Heart left ventricle (tissue), 16 donors: ENCODE data around the gene NFKB1. TPM values are rescaled to one million over a fixed set of nuclear protein-coding genes. Genes with fewer than 3 reads are reported as not detected.

Source experiments
- ATAC-seq, 4 donors: fragments of 200-7000 bp; cut with Tn5 transposase; one replicate each; pipeline ENCODE4 v1.9.1; 2020 to 2022; ENCODE audit warnings: moderate library complexity in 4 of 4, mild to moderate bottlenecking in 3 of 4, moderate number of reproducible peaks in 1 of 4
- DNase-seq, 5 donors: peaks; one replicate each; pipeline ENCODE4 v3.0.0-alpha.2; 2020
- H3K27ac ChIP-seq, 12 donors: fragments of 200-600 bp; sonication (generic) in 4 of 12; one replicate each; pipeline versions ENCODE4 v1.5.0 to v1.8.0; 2016 to 2022; ENCODE audit warnings: mild to moderate bottlenecking in 2 of 12
- H3K27me3 ChIP-seq, 9 donors: fragments of 200-600 bp; sonication (generic) in 2 of 9; one replicate each; pipeline versions ENCODE4 v1.5.1 to v1.8.0; 2016 to 2022; ENCODE audit warnings: mild to moderate bottlenecking in 3 of 9
- H3K36me3 ChIP-seq, 9 donors: fragments of 200-600 bp; sonication (generic) in 2 of 9; one replicate each; pipeline versions ENCODE4 v1.5.0 to v1.8.0; 2018 to 2022; ENCODE audit warnings: mild to moderate bottlenecking in 2 of 9
- H3K4me1 ChIP-seq, 12 donors: fragments of 200-600 bp; sonication (generic) in 4 of 12; one replicate each; pipeline versions ENCODE4 v1.5.0 to v1.8.0; 2016 to 2022; ENCODE audit warnings: mild to moderate bottlenecking in 3 of 12
- H3K4me3 ChIP-seq, 12 donors: fragments of 200-600 bp; sonication (generic) in 4 of 12; one replicate each; pipeline versions ENCODE4 v1.5.0 to v1.8.0; 2017 to 2022; ENCODE audit warnings: mild to moderate bottlenecking in 9 of 12, moderate library complexity in 4 of 12
- H3K9me3 ChIP-seq, 12 donors: fragments of 200-600 bp; sonication (generic) in 4 of 12; one replicate each; pipeline versions ENCODE4 v1.5.0 to v1.8.0; 2016 to 2022; ENCODE audit warnings: mild to moderate bottlenecking in 1 of 12
- POLR2A ChIP-seq, 2 donors: fragments of 450-650 bp; IDR thresholded peaks; one replicate each; pipeline ENCODE4 v1.6.1; 2017; ENCODE audit warnings: antibody characterized with exemption in 2 of 2, mild to moderate bottlenecking in 2 of 2, moderate library complexity in 2 of 2
- WGBS, 4 donors: extraction: QIAGEN DNeasy Blood & Tissue Kit in 2 of 4; methylation state at CpG; one replicate each; pipeline versions ENCODE4 v1.1.5 to v1.1.7; 2013 to 2018; 5-methylcytosine and 5-hydroxymethylcytosine counted together
- intact Hi-C, 10 donors: fragments of 100-400 bp; cut with DNase I; formaldehyde crosslinking; loops; one replicate each; pipeline versions ENCODE4 v1.11.1 to v1.14.2; 2022
- polyA plus RNA-seq, 2 donors: library from polyadenylated mRNA; stranded (reverse); fragments of 200-250 nt; gene quantifications; one replicate each; pipeline ENCODE4 v1.2.3, GENCODE V29; 2013
- total RNA-seq, 9 donors: library from RNA; depleted of rRNA in 2 of 9; stranded (reverse); fragments of >200 nt in 2 of 9; fragmentation: NEBNext Ultra II Directional in 3 of 9; extraction: Animal tissue kit (Norgen Biotek cat#: 25700) in 3 of 9; gene quantifications; one replicate each; pipeline versions ENCODE4 v1.1.0 to v1.2.4, GENCODE V29; 2016 to 2023
- TF ChIP-seq, protein P1 (sequence below), 12 donors: fragments of 200-600 bp; sonication (generic) in 4 of 12; IDR thresholded peaks; one replicate each; pipeline versions ENCODE4 v1.5.0 to v1.8.0; 2018 to 2022; ENCODE audit warnings: antibody characterized with exemption in 12 of 12, mild to moderate bottlenecking in 5 of 12
- donor health status: ischemic (EF 13 %, LVEDD 7.1; RV severe dilation, severe dysfunction).
- donor health status: healthy with polysubstance abuse.
- donor health status: DM: no; HTN: yes; CAD: no.
- donor health status: DM: no; HTN: no; CAD: no.
- donor health status: ischemic (EF 25% LVEDD 6.9; RV normal size, moderate dysfunction).
- donor health status: ischemic (EF 25% LVEDD 5.7; RV mildly dilated, moderate dysfunction).
- donor health status: healthy.
- donor health status: DM: yes; HTN: yes; CAD: no.
- donor health status: ischemic (EF 35%, LVEDD 5.7; RV mildly dilated, moderate dysfunction).
- donor health status: nonischemic (EF 11% LVEDD 7.7; RV severe dilation, severe dysfunction).
- donor health status: DM: yes; HTN: yes; CAD: no.
- donor health status: PGD.
- donor health status: ischemic (EF 29% LVEDD 5.4; RV normal size, mild dysfunction).
- donor health status: nonischemic (EF 23%, LVEDD 6.1; RV moderate dilation, normal function).

Gene NFKB1
- total and polyA plus RNA-seq, 11 donors, result 4.8 to 34.1 (median 19.2) TPM

DNA sequence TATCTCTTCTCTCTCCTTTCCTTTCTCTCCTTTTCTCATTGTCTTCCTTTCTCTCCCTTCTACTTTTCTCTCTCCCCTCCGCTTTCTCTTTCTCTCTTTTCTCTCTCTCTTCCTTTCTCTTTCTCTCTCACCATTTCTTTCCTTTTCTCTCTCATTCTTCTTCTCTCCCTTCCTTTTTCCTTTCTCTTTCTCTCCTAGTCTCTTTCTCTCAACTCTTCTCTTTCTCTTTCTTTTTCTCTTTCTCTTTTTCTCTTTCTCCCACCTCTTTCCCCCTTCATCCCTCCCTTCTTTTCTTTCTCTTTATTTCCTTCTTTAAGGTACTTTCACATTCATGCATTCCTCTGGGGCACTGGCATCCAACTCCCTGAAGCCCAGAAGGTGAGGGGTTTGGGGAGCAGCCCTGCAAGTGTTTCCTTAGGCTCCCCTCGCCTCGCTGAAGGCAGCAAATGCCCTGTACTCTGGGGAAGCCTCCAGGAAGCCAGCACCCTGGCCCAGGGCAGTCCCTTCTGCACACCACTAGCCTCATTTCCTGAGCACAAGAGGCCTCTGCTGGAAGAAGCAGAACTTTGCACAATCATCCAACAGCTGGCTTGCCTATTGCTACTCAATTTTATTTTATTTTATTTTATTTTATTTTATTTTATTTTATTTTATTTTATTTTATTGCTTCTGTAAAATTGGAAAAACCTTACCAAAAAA is 124.2 kb downstream of the NFKB1 start:
- Histone ChIP-seq H3K27ac (no peak overlapping the region), H3K36me3 (no peaks in the 10 kb centered on the region), H3K4me3 (peak overlapping the region in 3 of 12 donors; percentile 6 to 34 (median 25)), H3K4me1 (peaks cover 0 to 16% (median 4%) of the 10 kb centered on the region in 12 donors), H3K27me3 (no peaks in the 10 kb centered on the region), H3K9me3 (no peaks in the 10 kb centered on the region)
- 56 to 62% (median 58%) methylated on average over 3 of the region's 3 CpGs for WGBS, 4 donors
- DNase-seq, result peak in 4 of 5 donors; percentile 33 to 67 (median 46)
- intact Hi-C loops, result loop anchor here in 7 of 10 donors (5.0 to 10.0 kb wide), 7 partner anchors 173 to 472 kb away; partner anchors contain the start of genes BDH2 (in 4 of the 7), SLC39A8 (in 1 of the 7) and UBE2D3 (in 1 of the 7)
- peak in 3 of 4 donors; percentile 70 to 91 (median 81) for ATAC-seq
- no peak for TF ChIP-seq POLR2A (IDR thresholded peaks at IDR 0.05)
- TF ChIP-seq, protein P1, sequence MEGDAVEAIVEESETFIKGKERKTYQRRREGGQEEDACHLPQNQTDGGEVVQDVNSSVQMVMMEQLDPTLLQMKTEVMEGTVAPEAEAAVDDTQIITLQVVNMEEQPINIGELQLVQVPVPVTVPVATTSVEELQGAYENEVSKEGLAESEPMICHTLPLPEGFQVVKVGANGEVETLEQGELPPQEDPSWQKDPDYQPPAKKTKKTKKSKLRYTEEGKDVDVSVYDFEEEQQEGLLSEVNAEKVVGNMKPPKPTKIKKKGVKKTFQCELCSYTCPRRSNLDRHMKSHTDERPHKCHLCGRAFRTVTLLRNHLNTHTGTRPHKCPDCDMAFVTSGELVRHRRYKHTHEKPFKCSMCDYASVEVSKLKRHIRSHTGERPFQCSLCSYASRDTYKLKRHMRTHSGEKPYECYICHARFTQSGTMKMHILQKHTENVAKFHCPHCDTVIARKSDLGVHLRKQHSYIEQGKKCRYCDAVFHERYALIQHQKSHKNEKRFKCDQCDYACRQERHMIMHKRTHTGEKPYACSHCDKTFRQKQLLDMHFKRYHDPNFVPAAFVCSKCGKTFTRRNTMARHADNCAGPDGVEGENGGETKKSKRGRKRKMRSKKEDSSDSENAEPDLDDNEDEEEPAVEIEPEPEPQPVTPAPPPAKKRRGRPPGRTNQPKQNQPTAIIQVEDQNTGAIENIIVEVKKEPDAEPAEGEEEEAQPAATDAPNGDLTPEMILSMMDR (IDR thresholded peaks at IDR 0.05), result peak in 9 of 12 donors; percentile 6 to 54 (median 46)

DNA sequence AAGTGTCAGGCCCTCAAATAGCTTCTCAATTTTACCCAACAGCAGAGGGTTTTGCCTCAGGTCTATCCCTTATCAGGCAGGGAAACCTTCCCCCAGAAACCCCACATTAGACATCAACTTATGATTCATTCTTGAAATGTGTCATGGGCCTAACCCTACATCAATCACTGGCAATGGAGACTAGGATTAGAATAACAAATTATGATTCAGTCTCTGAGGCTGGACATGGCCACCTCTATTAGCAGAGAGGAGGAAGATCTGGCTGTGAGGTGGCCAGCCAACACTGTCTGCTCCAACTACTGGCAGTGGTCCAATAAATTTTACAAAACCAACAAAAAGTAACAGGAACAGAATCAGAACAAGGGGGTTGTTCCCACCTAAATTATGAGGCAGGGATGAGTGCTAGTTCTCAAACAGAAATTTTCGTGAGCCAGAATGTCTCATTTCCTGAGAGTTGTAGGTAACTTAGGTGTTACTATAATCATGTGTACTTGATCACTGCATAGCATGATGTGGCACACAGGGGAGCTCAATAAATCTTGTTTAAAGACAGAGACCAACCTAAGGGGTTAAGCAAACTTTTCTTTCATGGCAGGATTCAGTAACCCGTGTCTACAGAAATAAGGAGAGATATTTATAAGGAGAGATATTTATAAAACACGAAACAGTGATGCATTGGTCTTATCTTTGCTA is 126.8 kb downstream of the NFKB1 start:
- intact Hi-C loops, result loop anchor here in 7 of 10 donors (5.0 to 10.0 kb wide), 7 partner anchors 176 to 469 kb away; partner anchors contain the start of genes BDH2 (in 4 of the 7), SLC39A8 (in 1 of the 7) and UBE2D3 (in 1 of the 7)

DNA sequence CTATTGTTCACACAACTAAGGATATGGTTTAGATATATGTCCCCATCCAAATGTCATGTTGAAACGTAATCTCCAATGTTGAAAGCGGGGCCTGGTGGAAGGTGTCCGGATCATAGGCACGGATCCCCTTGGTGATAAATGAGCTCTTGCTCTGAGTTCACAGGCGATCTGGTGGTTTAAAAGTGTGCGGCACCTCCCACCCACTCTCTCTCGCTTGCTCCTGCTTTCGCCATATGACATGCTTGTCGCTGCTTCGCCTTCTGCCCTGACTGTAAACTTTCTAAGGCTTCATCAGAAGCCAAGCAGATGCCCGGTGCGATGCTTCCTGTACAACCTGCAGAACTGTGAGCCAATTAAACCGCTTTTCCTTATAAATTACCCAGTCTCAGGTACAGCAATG is 128.5 kb downstream of the NFKB1 start:
- Histone ChIP-seq H3K27ac (no peak overlapping the region), H3K9me3 (no peaks in the 10 kb centered on the region), H3K27me3 (no peaks in the 10 kb centered on the region), H3K4me1 (peaks cover 0 to 13% (median 0%) of the 10 kb centered on the region in 12 donors), H3K4me3 (no peak overlapping the region), H3K36me3 (peaks cover 0 to 32% (median 22%) of the 10 kb centered on the region in 9 donors)
- intact Hi-C loops, result loop anchor here in 7 of 10 donors (5.0 to 10.0 kb wide), 7 partner anchors 177 to 468 kb away; partner anchors contain the start of genes BDH2 (in 4 of the 7), SLC39A8 (in 1 of the 7) and UBE2D3 (in 1 of the 7)
- DNase-seq (no peak), ATAC-seq (no peak)
- WGBS, 4 donors, result 79 to 87% (median 82%) methylated on average over 13 of the region's 13 CpGs
- TF ChIP-seq, protein P1 (IDR thresholded peaks at IDR 0.05), result no peak
- no peak for TF ChIP-seq POLR2A (IDR thresholded peaks at IDR 0.05)

More for the DNA sequence above, 126.8 kb downstream of the NFKB1 start:
- no peak for DNase-seq
- no peaks in the 10 kb centered on the region for H3K9me3 ChIP-seq
- peaks cover 0 to 16% (median 13%) of the 10 kb centered on the region in 9 donors for H3K36me3 ChIP-seq
- H3K27me3 ChIP-seq, result no peaks in the 10 kb centered on the region
- H3K27ac ChIP-seq, result no peak overlapping the region
- 53 to 63% (median 61%) methylated on average over 3 of the region's 3 CpGs for WGBS, 4 donors
- peak in 1 of 4 donors; percentile 31 for ATAC-seq
- no peak for TF ChIP-seq POLR2A (IDR thresholded peaks at IDR 0.05)
- TF ChIP-seq, protein P1 (IDR thresholded peaks at IDR 0.05), result no peak
- H3K4me3 ChIP-seq, result no peak overlapping the region
- peaks cover 0 to 13% (median 0%) of the 10 kb centered on the region in 12 donors for H3K4me1 ChIP-seq

DNA sequence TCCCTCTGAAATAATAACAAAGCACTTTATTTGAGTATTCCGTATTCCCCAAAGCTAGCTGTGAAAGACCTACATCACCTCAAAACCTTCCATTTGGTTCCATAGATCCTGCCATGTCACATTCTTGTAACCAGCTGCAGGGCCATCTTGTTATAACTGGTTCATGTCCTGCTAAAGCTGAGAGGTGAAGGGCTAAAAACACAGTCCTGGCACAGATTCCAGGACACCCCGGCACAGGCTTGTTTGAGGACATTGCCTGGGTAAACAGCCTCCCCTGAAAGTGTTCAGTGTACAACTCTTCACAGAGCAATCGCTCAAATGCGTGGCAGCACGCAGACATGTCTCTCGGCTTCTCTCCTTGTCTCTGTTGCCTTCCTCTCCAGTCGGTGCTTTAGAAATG is 130.5 kb downstream of the NFKB1 start:
- no peaks in the 10 kb centered on the region for H3K27me3 ChIP-seq
- H3K36me3 ChIP-seq, result peaks cover 0 to 51% (median 33%) of the 10 kb centered on the region in 9 donors
- ATAC-seq (no peak), DNase-seq (no peak)
- TF ChIP-seq, protein P1 (IDR thresholded peaks at IDR 0.05), result no peak
- TF ChIP-seq POLR2A (IDR thresholded peaks at IDR 0.05), result no peak
- peaks cover 0 to 5% (median 0%) of the 10 kb centered on the region in 12 donors for H3K4me1 ChIP-seq
- intact Hi-C loops, result no loop called here
- no peak overlapping the region for H3K4me3 ChIP-seq
- WGBS, 4 donors, result 75 to 93% (median 84%) methylated on average over 7 of the region's 7 CpGs
- no peaks in the 10 kb centered on the region for H3K9me3 ChIP-seq
- H3K27ac ChIP-seq, result peak overlapping the region in 3 of 12 donors; percentile 23 to 61 (median 29)
